ENCODE data around the gene NTN3.

Gene NTN3

GRCh38 chr16:2466667-2467527 is 4.2 kb upstream of the NTN3 start:
- H3K4me3 Mint-ChIP-seq: no peak overlapping the region

GRCh38 chr16:2467528-2468232 is 3.4 kb upstream of the NTN3 start:
- Mint-ChIP-seq H3K27me3 (ENCODE audit: low read depth, poor library complexity) (no peaks in the 10 kb centered on the region), H3K9me3 (no peaks in the 10 kb centered on the region), H3K27ac (peak overlapping the region; percentile 32), H3K4me3 (peak overlapping the region; percentile 73), H3K36me3 (ENCODE audit: low read depth) (peaks cover 5% of the 10 kb centered on the region), H3K4me1 (peaks cover 24% of the 10 kb centered on the region)
- peak; percentile 68 for DNase-seq
- no peak for TF ChIP-seq CTCF (IDR thresholded peaks at IDR 0.05)

More at GRCh38 chr16:2466667-2467527, 4.2 kb upstream of the NTN3 start:
- DNase-seq: no peak
- Mint-ChIP-seq H3K36me3 (ENCODE audit: low read depth) (peaks cover 5% of the 10 kb centered on the region), H3K27ac (peak overlapping the region; percentile 32), H3K9me3 (no peaks in the 10 kb centered on the region), H3K4me1 (peaks cover 24% of the 10 kb centered on the region), H3K27me3 (ENCODE audit: low read depth, poor library complexity) (no peaks in the 10 kb centered on the region)
- TF ChIP-seq CTCF (IDR thresholded peaks at IDR 0.05): no peak

DNA sequence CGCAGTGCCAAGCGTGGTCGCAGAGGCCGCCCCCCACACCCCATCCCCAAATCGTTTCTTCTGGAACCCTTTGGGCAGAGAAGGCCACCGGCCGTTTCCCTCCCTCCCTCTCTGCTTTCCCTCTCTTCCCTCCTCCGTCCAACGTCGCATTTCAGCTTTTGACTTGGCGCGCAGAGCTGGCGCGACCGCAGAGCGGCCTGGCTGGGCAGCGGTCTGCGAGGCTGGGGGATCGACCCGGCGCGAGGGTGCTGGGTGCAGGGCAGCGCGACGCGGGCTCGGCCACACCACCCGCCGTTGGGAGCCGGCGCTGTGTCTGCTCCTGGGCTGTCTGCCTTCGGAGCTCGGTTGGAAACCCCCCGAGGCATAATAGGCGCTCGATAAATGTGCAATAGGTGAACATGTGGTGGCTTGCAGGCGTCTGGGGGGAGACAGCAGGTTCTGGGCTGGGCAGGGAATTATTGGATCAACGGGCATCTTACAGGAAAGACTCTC is 2.8 kb upstream of the NTN3 start:
- TF ChIP-seq CTCF (IDR thresholded peaks at IDR 0.05): no peak
- Mint-ChIP-seq H3K4me3 (peak overlapping the region; percentile 73), H3K36me3 (ENCODE audit: low read depth) (peaks cover 5% of the 10 kb centered on the region), H3K27ac (no peak overlapping the region), H3K9me3 (no peaks in the 10 kb centered on the region), H3K27me3 (ENCODE audit: low read depth, poor library complexity) (no peaks in the 10 kb centered on the region), H3K4me1 (peaks cover 30% of the 10 kb centered on the region)
- DNase-seq: peak; percentile 55

- peak overlapping the region; percentile 73 for H3K4me3 Mint-ChIP-seq
- H3K9me3 Mint-ChIP-seq: no peaks in the 10 kb centered on the region
- DNase-seq: peak; percentile 49
- no peaks in the 10 kb centered on the region for H3K36me3 Mint-ChIP-seq (ENCODE audit: low read depth)
- no peak for TF ChIP-seq CTCF (IDR thresholded peaks at IDR 0.05)
- peaks cover 32% of the 10 kb centered on the region for H3K4me1 Mint-ChIP-seq
- H3K27me3 Mint-ChIP-seq (ENCODE audit: low read depth, poor library complexity): no peaks in the 10 kb centered on the region
- H3K27ac Mint-ChIP-seq: no peak overlapping the region
Observed at GRCh38 chr16:2468725-2469398, 2.2 kb upstream of the NTN3 start.

- Mint-ChIP-seq H3K27ac (peak overlapping the region; percentile 58), H3K4me3 (peak overlapping the region; percentile 66), H3K36me3 (ENCODE audit: low read depth) (no peaks in the 10 kb centered on the region), H3K4me1 (peaks cover 32% of the 10 kb centered on the region), H3K9me3 (no peaks in the 10 kb centered on the region), H3K27me3 (ENCODE audit: low read depth, poor library complexity) (no peaks in the 10 kb centered on the region)
- DNase-seq: no peak
- TF ChIP-seq CTCF (IDR thresholded peaks at IDR 0.05): no peak
Observed at GRCh38 chr16:2469399-2470233, 1.5 kb upstream of the NTN3 start.

Data from nephron progenitor cell (in vitro differentiated cells).